Measurements from ENCODE around the gene PDE4D. TPM values are rescaled to one million over a fixed set of nuclear protein-coding genes. Genes with fewer than 3 reads are reported as not detected.

PDE4D gene
- total RNA-seq, 4 donors from 2014 or later = 15.9 to 66.3 (median 48.7) TPM

- H3K27ac ChIP-seq = peak overlapping the region in 2 of 4 donors; percentile 43 to 49
- no peak overlapping the region for H3K4me3 ChIP-seq
- no peaks in the 10 kb centered on the region for H3K9me3 ChIP-seq
- H3K4me1 ChIP-seq = peaks cover 0 to 16% (median 4%) of the 10 kb centered on the region in 4 donors
- H3K36me3 ChIP-seq = no peaks in the 10 kb centered on the region
- peaks cover 0 to 4% of the 10 kb centered on the region in 2 donors for H3K27me3 ChIP-seq
- WGBS, 2 donors = 39 to 47% methylated on average over 9 of the region's 9 CpGs
- TF ChIP-seq, protein P1, sequence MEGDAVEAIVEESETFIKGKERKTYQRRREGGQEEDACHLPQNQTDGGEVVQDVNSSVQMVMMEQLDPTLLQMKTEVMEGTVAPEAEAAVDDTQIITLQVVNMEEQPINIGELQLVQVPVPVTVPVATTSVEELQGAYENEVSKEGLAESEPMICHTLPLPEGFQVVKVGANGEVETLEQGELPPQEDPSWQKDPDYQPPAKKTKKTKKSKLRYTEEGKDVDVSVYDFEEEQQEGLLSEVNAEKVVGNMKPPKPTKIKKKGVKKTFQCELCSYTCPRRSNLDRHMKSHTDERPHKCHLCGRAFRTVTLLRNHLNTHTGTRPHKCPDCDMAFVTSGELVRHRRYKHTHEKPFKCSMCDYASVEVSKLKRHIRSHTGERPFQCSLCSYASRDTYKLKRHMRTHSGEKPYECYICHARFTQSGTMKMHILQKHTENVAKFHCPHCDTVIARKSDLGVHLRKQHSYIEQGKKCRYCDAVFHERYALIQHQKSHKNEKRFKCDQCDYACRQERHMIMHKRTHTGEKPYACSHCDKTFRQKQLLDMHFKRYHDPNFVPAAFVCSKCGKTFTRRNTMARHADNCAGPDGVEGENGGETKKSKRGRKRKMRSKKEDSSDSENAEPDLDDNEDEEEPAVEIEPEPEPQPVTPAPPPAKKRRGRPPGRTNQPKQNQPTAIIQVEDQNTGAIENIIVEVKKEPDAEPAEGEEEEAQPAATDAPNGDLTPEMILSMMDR (IDR thresholded peaks at IDR 0.05) = no peak
- TF ChIP-seq EP300 (IDR thresholded peaks at IDR 0.05) = peak in 1 of 2 donors; percentile 22
- DNase-seq (ENCODE audit: low spot score in 2 of 2) = no peak
Measured at GRCh38 chr5:59790776-59791475, 102.6 kb downstream of the PDE4D start.

GRCh38 chr5:59790376-59790775, 103.2 kb downstream of the PDE4D start:
- H3K4me3 ChIP-seq = no peak overlapping the region
- H3K9me3 ChIP-seq = no peaks in the 10 kb centered on the region

DNA sequence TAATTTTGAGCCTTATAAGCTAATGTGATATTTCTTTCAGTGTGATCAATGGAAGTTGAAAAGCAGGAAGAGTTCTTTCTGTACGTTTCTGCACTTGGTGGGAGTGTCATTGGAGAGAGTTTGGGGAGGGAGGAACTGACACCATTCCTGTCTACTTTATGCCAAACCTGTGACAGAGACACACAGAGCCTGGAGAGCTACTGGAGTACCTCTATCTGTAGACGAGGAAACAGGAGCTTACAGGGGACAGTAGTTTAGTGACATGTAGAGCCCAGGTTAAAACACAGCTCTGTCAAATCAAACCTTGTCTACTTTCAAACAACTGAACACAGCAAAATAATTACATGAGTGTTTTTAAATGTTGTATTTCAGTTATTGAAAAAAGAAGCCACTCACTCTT, 103.6 kb downstream of the PDE4D start:
- Histone ChIP-seq H3K4me1 (peaks cover 0 to 16% (median 4%) of the 10 kb centered on the region in 4 donors), H3K4me3 (no peak overlapping the region), H3K36me3 (no peaks in the 10 kb centered on the region), H3K27me3 (peaks cover 0 to 4% of the 10 kb centered on the region in 2 donors), H3K27ac (peak overlapping the region in 1 of 4 donors; percentile 43), H3K9me3 (no peaks in the 10 kb centered on the region)
- DNase-seq (ENCODE audit: low spot score in 2 of 2) = no peak
- 62 to 77% methylated on average over 2 of the region's 2 CpGs for WGBS, 2 donors
- TF ChIP-seq, protein P1 (IDR thresholded peaks at IDR 0.05) = no peak
- no peak for TF ChIP-seq POLR2A (IDR thresholded peaks at IDR 0.05)
- no peak for TF ChIP-seq EP300 (IDR thresholded peaks at IDR 0.05)

More at GRCh38 chr5:59790376-59790775, 103.2 kb downstream of the PDE4D start:
- Histone ChIP-seq H3K27me3 (peaks cover 0 to 4% of the 10 kb centered on the region in 2 donors), H3K36me3 (no peaks in the 10 kb centered on the region), H3K4me1 (peaks cover 0 to 16% (median 4%) of the 10 kb centered on the region in 4 donors), H3K27ac (peak overlapping the region in 2 of 4 donors; percentile 43 to 49)
- no peak for TF ChIP-seq EP300 (IDR thresholded peaks at IDR 0.05)
- TF ChIP-seq POLR2A (IDR thresholded peaks at IDR 0.05) = no peak
- TF ChIP-seq, protein P1 (IDR thresholded peaks at IDR 0.05) = no peak
- 64 to 75% methylated on average over 7 of the region's 7 CpGs for WGBS, 2 donors
- no peak for DNase-seq (ENCODE audit: low spot score in 2 of 2)

- no peaks in the 10 kb centered on the region for H3K9me3 ChIP-seq
- H3K27me3 ChIP-seq = peaks cover 0 to 4% of the 10 kb centered on the region in 2 donors
- H3K4me1 ChIP-seq = peaks cover 0 to 16% (median 4%) of the 10 kb centered on the region in 4 donors
- H3K27ac ChIP-seq = no peak overlapping the region
- no peak for DNase-seq (ENCODE audit: low spot score in 2 of 2)
- TF ChIP-seq EP300 (IDR thresholded peaks at IDR 0.05) (no peak), POLR2A (IDR thresholded peaks at IDR 0.05) (no peak)
- TF ChIP-seq, protein P1 (IDR thresholded peaks at IDR 0.05) = no peak
- 88 to 98% methylated on average over 2 of the region's 2 CpGs for WGBS, 2 donors
- no peak overlapping the region for H3K4me3 ChIP-seq
- H3K36me3 ChIP-seq = no peaks in the 10 kb centered on the region
Measured at GRCh38 chr5:59789197-59789596, 104.3 kb downstream of the PDE4D start.

DNA sequence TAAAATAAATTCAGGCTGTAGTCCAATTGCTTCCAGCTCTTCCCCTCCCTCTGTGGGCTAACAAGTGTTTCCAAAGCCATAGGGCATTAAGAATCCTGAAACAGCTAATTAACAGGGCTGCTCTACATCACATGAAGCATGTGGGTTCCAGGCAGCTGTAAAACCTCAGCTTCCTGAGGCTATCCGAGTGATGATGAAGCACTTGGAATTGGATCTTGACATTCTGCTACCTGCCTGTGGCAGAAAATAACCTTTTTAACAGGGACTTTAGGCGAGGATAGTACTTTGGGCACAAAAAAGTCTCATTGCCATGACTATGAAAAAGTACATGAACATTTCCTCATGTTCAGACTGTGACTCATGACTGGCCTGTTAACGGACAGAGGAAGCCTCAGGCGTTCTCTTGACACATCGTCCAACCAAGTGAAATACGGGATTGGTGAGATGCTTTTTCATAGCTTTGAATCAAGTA, 107.2 kb downstream of the PDE4D start:
- Histone ChIP-seq H3K27ac (no peak overlapping the region), H3K4me3 (no peak overlapping the region), H3K36me3 (no peaks in the 10 kb centered on the region), H3K27me3 (peaks cover 0 to 4% of the 10 kb centered on the region in 2 donors), H3K9me3 (no peaks in the 10 kb centered on the region), H3K4me1 (peaks cover 0 to 11% (median 4%) of the 10 kb centered on the region in 4 donors)
- no peak for DNase-seq (ENCODE audit: low spot score in 2 of 2)
- 69 to 76% methylated on average over 6 of the region's 6 CpGs for WGBS, 2 donors
- TF ChIP-seq EP300 (IDR thresholded peaks at IDR 0.05) (no peak), POLR2A (IDR thresholded peaks at IDR 0.05) (no peak)
- TF ChIP-seq, protein P1 (IDR thresholded peaks at IDR 0.05) = no peak

All from tibial nerve (tissue), 4 donors.